ENCODE data around the gene DHRS9. TPM values are rescaled to one million over a fixed set of nuclear protein-coding genes. Genes with fewer than 3 reads are reported as not detected.

The DHRS9 gene
- total RNA-seq, 1 donor from 2014 or later: 7.3 TPM

GRCh38 chr2:169108099-169108884 lies 38.9 kb downstream of the DHRS9 start:
- Histone ChIP-seq H3K4me3 (no peak overlapping the region), H3K36me3 (no peaks in the 10 kb centered on the region), H3K27me3 (ENCODE audit: low read depth) (no peaks in the 10 kb centered on the region), H3K4me1 (no peaks in the 10 kb centered on the region), H3K9me3 (replicated peaks) (no peaks in the 10 kb centered on the region), H3K27ac (replicated peaks) (no peak overlapping the region)
- intact Hi-C loops (cut with micrococcal nuclease): no loop called here
- no peak for DNase-seq
- TF ChIP-seq, protein P1, sequence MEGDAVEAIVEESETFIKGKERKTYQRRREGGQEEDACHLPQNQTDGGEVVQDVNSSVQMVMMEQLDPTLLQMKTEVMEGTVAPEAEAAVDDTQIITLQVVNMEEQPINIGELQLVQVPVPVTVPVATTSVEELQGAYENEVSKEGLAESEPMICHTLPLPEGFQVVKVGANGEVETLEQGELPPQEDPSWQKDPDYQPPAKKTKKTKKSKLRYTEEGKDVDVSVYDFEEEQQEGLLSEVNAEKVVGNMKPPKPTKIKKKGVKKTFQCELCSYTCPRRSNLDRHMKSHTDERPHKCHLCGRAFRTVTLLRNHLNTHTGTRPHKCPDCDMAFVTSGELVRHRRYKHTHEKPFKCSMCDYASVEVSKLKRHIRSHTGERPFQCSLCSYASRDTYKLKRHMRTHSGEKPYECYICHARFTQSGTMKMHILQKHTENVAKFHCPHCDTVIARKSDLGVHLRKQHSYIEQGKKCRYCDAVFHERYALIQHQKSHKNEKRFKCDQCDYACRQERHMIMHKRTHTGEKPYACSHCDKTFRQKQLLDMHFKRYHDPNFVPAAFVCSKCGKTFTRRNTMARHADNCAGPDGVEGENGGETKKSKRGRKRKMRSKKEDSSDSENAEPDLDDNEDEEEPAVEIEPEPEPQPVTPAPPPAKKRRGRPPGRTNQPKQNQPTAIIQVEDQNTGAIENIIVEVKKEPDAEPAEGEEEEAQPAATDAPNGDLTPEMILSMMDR (IDR thresholded peaks at IDR 0.05; ENCODE audit: borderline replicate concordance): no peak

DNA sequence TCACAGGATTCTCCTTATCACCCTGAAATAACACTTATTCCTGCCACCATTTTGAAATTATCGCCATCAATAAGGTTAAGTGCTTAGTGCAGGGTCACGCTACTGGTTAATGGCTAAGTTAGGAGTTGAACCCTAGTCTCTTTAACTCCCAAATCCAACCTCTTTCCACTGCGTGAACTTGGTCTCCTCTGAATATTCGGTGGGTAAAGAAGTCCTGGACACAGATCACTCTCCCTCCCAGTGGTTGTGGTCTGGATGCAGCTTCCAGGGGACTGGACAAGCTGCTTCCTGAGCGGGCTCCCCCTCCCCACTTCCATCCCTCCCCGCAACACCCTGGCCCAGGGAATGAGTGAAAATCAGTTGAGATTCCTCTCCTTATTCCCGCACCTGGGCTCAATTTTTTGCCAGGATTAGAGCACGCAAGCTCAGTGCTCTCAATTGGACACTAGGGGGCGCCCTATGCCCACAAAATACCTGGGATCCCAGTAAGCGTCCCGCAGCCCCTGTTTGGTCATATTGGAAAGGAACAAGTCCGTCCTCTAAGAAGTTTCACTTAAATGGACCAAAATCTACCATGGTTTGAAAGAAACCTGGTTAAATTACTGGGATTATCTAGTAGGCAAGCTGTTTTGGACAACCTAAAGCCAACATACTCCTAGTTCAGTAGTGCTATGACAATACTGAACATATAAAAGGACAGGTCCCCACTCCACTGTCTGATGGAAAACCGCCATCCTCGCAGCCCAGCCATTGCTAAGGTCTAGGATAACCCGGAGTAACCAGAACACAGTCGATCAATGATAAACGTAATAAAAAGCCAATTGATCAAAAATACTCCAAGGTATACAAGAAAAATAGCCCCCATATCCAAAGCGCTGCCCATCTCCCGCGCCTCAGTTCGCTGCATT lies 40.4 kb downstream of the DHRS9 start:
- intact Hi-C loops (cut with micrococcal nuclease): loop anchor here (10.0 kb wide), 1 partner anchor 145 kb away; no protein-coding TSS in a partner anchor
- Histone ChIP-seq H3K27ac (replicated peaks) (no peak overlapping the region), H3K36me3 (no peaks in the 10 kb centered on the region), H3K9me3 (replicated peaks) (no peaks in the 10 kb centered on the region), H3K27me3 (ENCODE audit: low read depth) (no peaks in the 10 kb centered on the region), H3K4me3 (no peak overlapping the region), H3K4me1 (no peaks in the 10 kb centered on the region)
- TF ChIP-seq, protein P1 (IDR thresholded peaks at IDR 0.05; ENCODE audit: borderline replicate concordance): peak; percentile 89
- DNase-seq: peak; percentile 70

DNA sequence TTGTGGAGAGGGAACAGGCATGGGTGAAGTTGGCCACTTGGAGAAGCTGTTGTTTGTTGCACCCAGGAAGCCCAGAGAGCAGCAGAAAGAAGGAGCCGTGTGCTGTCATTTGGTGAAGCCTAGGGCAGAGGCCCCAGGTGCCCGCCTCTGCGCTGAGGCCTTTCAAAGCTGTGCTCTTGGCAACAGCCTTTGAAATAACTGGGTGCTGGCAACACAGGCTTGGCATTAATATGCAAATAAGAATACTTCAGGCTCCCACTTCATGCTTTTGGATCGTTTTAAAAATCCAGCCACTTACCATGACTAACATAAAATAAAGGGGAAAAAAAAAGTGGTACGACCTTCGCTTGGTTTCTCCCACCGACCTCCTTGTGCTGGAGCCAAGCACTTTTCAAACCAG lies 41.1 kb downstream of the DHRS9 start:
- no peaks in the 10 kb centered on the region for H3K27me3 ChIP-seq (ENCODE audit: low read depth)
- no peaks in the 10 kb centered on the region for H3K4me1 ChIP-seq
- no peaks in the 10 kb centered on the region for H3K36me3 ChIP-seq
- H3K4me3 ChIP-seq: no peak overlapping the region
- no peaks in the 10 kb centered on the region for H3K9me3 ChIP-seq (replicated peaks)
- intact Hi-C loops (cut with micrococcal nuclease): loop anchor here (10.0 kb wide), 1 partner anchor 146 kb away; no protein-coding TSS in a partner anchor
- TF ChIP-seq, protein P1 (IDR thresholded peaks at IDR 0.05; ENCODE audit: borderline replicate concordance): no peak
- H3K27ac ChIP-seq (replicated peaks): no peak overlapping the region
- DNase-seq: no peak

- H3K27me3 ChIP-seq (ENCODE audit: low read depth): no peaks in the 10 kb centered on the region
- no peak for DNase-seq
- intact Hi-C loops (cut with micrococcal nuclease): loop anchor here (10.0 kb wide), 1 partner anchor 146 kb away; no protein-coding TSS in a partner anchor
- H3K36me3 ChIP-seq: no peaks in the 10 kb centered on the region
- no peaks in the 10 kb centered on the region for H3K4me1 ChIP-seq
- no peak overlapping the region for H3K27ac ChIP-seq (replicated peaks)
- H3K4me3 ChIP-seq: no peak overlapping the region
- no peaks in the 10 kb centered on the region for H3K9me3 ChIP-seq (replicated peaks)
- TF ChIP-seq, protein P1 (IDR thresholded peaks at IDR 0.05; ENCODE audit: borderline replicate concordance): no peak
Observed at GRCh38 chr2:169110916-169111315, 41.6 kb downstream of the DHRS9 start.

DNA sequence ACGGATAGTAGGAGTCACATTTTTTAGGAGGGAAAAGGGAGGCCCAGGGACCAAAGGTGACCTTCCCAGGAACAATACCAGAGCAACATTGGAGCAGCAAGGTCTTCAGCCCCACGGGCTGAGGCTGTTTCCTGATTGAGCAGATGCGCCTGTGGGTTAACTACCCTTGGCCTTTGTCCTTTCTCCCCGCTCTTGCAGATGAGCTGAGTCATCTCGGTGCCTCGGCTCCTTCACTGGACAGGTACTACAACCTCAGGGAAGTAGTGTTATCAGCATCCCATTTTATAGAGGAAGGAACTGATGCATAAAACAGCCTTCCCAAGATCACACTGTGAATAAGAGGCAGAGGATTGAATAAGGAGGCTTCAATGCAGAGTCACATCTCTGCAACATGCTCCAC lies 43.5 kb downstream of the DHRS9 start:
- no peak for DNase-seq
- Histone ChIP-seq H3K4me1 (peaks cover 18% of the 10 kb centered on the region), H3K36me3 (no peaks in the 10 kb centered on the region), H3K27ac (replicated peaks) (no peak overlapping the region), H3K9me3 (replicated peaks) (no peaks in the 10 kb centered on the region), H3K27me3 (ENCODE audit: low read depth) (no peaks in the 10 kb centered on the region), H3K4me3 (no peak overlapping the region)
- TF ChIP-seq, protein P1 (IDR thresholded peaks at IDR 0.05; ENCODE audit: borderline replicate concordance): no peak
- intact Hi-C loops (cut with micrococcal nuclease): loop anchor here (10.0 kb wide), 1 partner anchor 148 kb away; no protein-coding TSS in a partner anchor

All from left ventricle myocardium inferior (tissue), 1 donor.